Measurements from ENCODE around the gene DSCAM. TPM values are rescaled to one million over a fixed set of nuclear protein-coding genes. Genes with fewer than 3 reads are reported as not detected.

DSCAM gene
- total and polyA plus RNA-seq, 4 experiments from 2014 or later, result not detected

DNA sequence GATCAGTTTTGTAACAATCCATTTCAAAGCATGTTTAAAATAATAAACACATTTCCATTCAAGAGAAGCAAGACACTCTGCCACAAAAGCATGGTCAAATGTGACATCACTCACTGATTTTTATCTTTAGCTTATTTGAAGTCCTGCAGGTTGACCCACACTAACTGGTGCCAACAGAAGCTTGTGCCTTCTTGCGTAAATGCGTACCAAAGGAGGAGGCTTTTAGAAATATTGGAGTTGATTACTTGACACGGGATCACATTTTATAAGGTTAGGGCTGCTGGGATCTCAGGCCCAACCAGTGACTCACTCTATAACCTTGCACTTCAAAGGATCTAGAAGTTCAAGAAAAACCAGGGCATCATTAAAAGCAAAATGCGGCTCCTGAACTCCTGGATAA is 776.1 kb downstream of the DSCAM start:
- Histone ChIP-seq H3K4me1 (ENCODE audit: insufficient read depth, low read length) (no peaks in the 10 kb centered on the region), H3K36me3 (ENCODE audit: insufficient read depth, low read length) (no peaks in the 10 kb centered on the region), H3K9me3 (ENCODE audit: control insufficient read depth in 1 of 2, low read length in 2 of 2) (no peaks in the 10 kb centered on the region), H3K27ac (ENCODE audit: low read depth, low read length) (no peak overlapping the region), H3K27me3 (ENCODE audit: insufficient read depth, low read length) (no peaks in the 10 kb centered on the region), H3K4me3 (ENCODE audit: low read length in 2 of 2) (no peak overlapping the region)
- Mint-ChIP-seq H3K27me3 (no peaks in the 10 kb centered on the region), H3K36me3 (no peaks in the 10 kb centered on the region), H3K27ac (no peak overlapping the region), H3K4me3 (no peak overlapping the region), H3K4me1 (no peaks in the 10 kb centered on the region), H3K9me3 (peaks cover 0 to 7% (median 3%) of the 10 kb centered on the region in 8 donors)
- ChIA-PET POLR2A (ENCODE audit: partially characterized antibody) (no interaction called here), CTCF (ENCODE audit: partially characterized antibody) (no interaction called here)
- intact Hi-C loops (cut with micrococcal nuclease), result no loop called here
- no peak for DNase-seq

DNA sequence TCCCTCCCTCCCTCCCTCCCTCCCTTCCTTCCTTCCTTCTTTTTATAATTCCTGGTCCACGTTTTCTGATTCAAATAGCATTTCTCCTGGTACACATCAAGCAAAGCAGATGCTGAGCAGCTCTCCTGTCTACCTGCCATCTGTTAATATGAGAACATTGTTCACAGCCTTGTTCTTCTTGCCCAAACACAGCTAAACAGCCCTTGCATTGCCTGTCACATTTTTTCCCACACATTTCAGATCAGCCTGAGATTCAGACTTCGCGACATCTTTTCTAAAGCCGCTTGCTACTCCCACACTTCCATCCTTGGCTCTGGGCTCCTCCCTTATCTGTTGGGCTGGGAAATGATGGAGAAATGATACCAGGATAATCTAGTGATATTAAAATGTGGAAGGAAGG is 779.2 kb downstream of the DSCAM start:
- H3K27ac Mint-ChIP-seq, result no peak overlapping the region
- intact Hi-C loops (cut with micrococcal nuclease), result no loop called here
- H3K4me1 Mint-ChIP-seq, result no peaks in the 10 kb centered on the region
- CTCF ChIA-PET (ENCODE audit: partially characterized antibody), result no interaction called here
- H3K4me3 Mint-ChIP-seq, result no peak overlapping the region
- no peak overlapping the region for H3K27ac ChIP-seq (ENCODE audit: low read depth, low read length)
- H3K36me3 ChIP-seq (ENCODE audit: insufficient read depth, low read length), result no peaks in the 10 kb centered on the region
- no peaks in the 10 kb centered on the region for H3K9me3 ChIP-seq (ENCODE audit: control insufficient read depth in 1 of 2, low read length in 2 of 2)
- H3K4me3 ChIP-seq (ENCODE audit: low read length in 2 of 2), result no peak overlapping the region
- no peak for DNase-seq
- H3K4me1 ChIP-seq (ENCODE audit: insufficient read depth, low read length), result no peaks in the 10 kb centered on the region
- H3K36me3 Mint-ChIP-seq, result no peaks in the 10 kb centered on the region
- no peaks in the 10 kb centered on the region for H3K27me3 Mint-ChIP-seq
- no peaks in the 10 kb centered on the region for H3K27me3 ChIP-seq (ENCODE audit: insufficient read depth, low read length)
- H3K9me3 Mint-ChIP-seq, result peaks cover 0 to 7% (median 3%) of the 10 kb centered on the region in 8 donors
- POLR2A ChIA-PET (ENCODE audit: partially characterized antibody), result no interaction called here

GRCh38 chr21:40066221-40066620 is 780.7 kb downstream of the DSCAM start:
- CTCF ChIA-PET (ENCODE audit: partially characterized antibody), result no interaction called here

DNA sequence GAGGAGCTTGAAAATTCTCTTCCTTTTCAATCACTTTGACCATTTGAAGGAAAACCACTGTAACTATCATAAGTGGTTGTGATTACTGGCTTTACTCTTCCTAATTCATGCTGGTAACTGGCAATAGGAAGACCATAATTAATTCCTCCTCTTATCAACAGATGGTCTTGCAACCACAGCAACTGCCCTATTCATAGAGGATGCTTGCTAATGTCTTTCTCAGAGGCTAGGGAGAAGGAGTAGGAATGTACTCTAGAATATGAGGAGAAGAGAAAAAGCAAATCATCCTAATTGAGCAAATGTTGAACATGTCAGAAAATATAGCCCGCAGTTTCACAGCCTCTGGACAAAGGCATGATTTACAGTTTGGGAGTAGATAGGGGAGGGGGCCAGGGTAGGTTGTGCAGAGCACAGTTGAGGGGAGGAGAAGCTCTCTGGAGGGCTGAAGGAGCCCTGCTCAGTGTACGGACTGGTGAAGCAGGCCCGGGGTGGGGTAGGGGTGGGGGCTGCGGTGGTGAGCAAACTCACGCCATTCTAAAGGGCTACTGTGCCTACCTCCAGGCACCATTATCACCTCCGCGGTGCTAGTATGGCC is 786.8 kb downstream of the DSCAM start:
- no peaks in the 10 kb centered on the region for H3K4me1 ChIP-seq (ENCODE audit: insufficient read depth, low read length)
- no peaks in the 10 kb centered on the region for H3K27me3 ChIP-seq (ENCODE audit: insufficient read depth, low read length)
- Mint-ChIP-seq H3K4me3 (no peak overlapping the region), H3K27ac (no peak overlapping the region), H3K27me3 (no peaks in the 10 kb centered on the region), H3K4me1 (no peaks in the 10 kb centered on the region), H3K9me3 (peaks cover 0 to 6% (median 2%) of the 10 kb centered on the region in 8 donors), H3K36me3 (no peaks in the 10 kb centered on the region)
- H3K9me3 ChIP-seq (ENCODE audit: control insufficient read depth in 1 of 2, low read length in 2 of 2), result no peaks in the 10 kb centered on the region
- no peak overlapping the region for H3K4me3 ChIP-seq (ENCODE audit: low read length in 2 of 2)
- H3K27ac ChIP-seq (ENCODE audit: low read depth, low read length), result no peak overlapping the region
- intact Hi-C loops (cut with micrococcal nuclease), result no loop called here
- ChIA-PET CTCF (ENCODE audit: partially characterized antibody) (interaction anchor here (0.9 kb wide), 1 partner anchor 9 kb away, joined by 3 read pairs; no protein-coding TSS in a partner anchor), POLR2A (ENCODE audit: partially characterized antibody) (no interaction called here)
- no peak for DNase-seq
- H3K36me3 ChIP-seq (ENCODE audit: insufficient read depth, low read length), result no peaks in the 10 kb centered on the region

More at GRCh38 chr21:40066221-40066620, 780.7 kb downstream of the DSCAM start:
- no peaks in the 10 kb centered on the region for H3K36me3 Mint-ChIP-seq
- no peaks in the 10 kb centered on the region for H3K4me1 ChIP-seq (ENCODE audit: insufficient read depth, low read length)
- DNase-seq, result no peak
- H3K36me3 ChIP-seq (ENCODE audit: insufficient read depth, low read length), result no peaks in the 10 kb centered on the region
- no peak overlapping the region for H3K27ac ChIP-seq (ENCODE audit: low read depth, low read length)
- H3K27me3 Mint-ChIP-seq, result no peaks in the 10 kb centered on the region
- intact Hi-C loops (cut with micrococcal nuclease), result no loop called here
- H3K4me3 ChIP-seq (ENCODE audit: low read length in 2 of 2), result no peak overlapping the region
- H3K9me3 Mint-ChIP-seq, result peaks cover 0 to 6% (median 2%) of the 10 kb centered on the region in 8 donors
- H3K9me3 ChIP-seq (ENCODE audit: control insufficient read depth in 1 of 2, low read length in 2 of 2), result no peaks in the 10 kb centered on the region
- no peak overlapping the region for H3K27ac Mint-ChIP-seq
- no peaks in the 10 kb centered on the region for H3K4me1 Mint-ChIP-seq
- H3K27me3 ChIP-seq (ENCODE audit: insufficient read depth, low read length), result no peaks in the 10 kb centered on the region
- POLR2A ChIA-PET (ENCODE audit: partially characterized antibody), result no interaction called here
- no peak overlapping the region for H3K4me3 Mint-ChIP-seq

DNA sequence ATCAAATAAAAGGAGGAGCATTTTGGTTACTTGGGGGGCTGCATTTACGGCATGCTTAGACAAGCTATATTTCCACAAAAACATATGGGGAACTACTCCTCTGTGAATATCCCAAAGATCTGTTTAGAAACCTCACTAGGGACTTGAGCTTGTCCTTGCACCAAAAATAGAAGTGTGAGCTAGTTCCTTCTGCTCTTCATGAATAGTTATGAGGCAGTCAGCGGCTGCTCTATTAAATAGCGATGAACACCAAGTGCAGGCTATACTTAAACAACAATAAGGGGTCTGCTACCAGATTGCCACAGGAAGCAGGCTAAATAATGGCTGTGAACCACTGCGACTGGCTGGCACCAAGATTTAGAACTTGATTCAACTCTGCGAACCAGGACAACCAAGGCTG is 789.6 kb downstream of the DSCAM start:
- Mint-ChIP-seq H3K4me3 (no peak overlapping the region), H3K9me3 (peaks cover 0 to 5% (median 3%) of the 10 kb centered on the region in 8 donors), H3K36me3 (no peaks in the 10 kb centered on the region), H3K4me1 (no peaks in the 10 kb centered on the region), H3K27ac (no peak overlapping the region), H3K27me3 (no peaks in the 10 kb centered on the region)
- no peak overlapping the region for H3K27ac ChIP-seq (ENCODE audit: low read depth, low read length)
- H3K27me3 ChIP-seq (ENCODE audit: insufficient read depth, low read length), result no peaks in the 10 kb centered on the region
- CTCF ChIA-PET (ENCODE audit: partially characterized antibody), result no interaction called here
- no peaks in the 10 kb centered on the region for H3K4me1 ChIP-seq (ENCODE audit: insufficient read depth, low read length)
- no peak overlapping the region for H3K4me3 ChIP-seq (ENCODE audit: low read length in 2 of 2)
- no peak for DNase-seq
- no peaks in the 10 kb centered on the region for H3K36me3 ChIP-seq (ENCODE audit: insufficient read depth, low read length)
- no peaks in the 10 kb centered on the region for H3K9me3 ChIP-seq (ENCODE audit: control insufficient read depth in 1 of 2, low read length in 2 of 2)
- POLR2A ChIA-PET (ENCODE audit: partially characterized antibody), result no interaction called here
- intact Hi-C loops (cut with micrococcal nuclease), result no loop called here

- H3K9me3 Mint-ChIP-seq, result peaks cover 0 to 5% (median 3%) of the 10 kb centered on the region in 8 donors
- no peak overlapping the region for H3K27ac ChIP-seq (ENCODE audit: low read depth, low read length)
- H3K4me1 Mint-ChIP-seq, result no peaks in the 10 kb centered on the region
- ChIA-PET CTCF (ENCODE audit: partially characterized antibody) (no interaction called here), POLR2A (ENCODE audit: partially characterized antibody) (no interaction called here)
- H3K36me3 ChIP-seq (ENCODE audit: insufficient read depth, low read length), result no peaks in the 10 kb centered on the region
- no peaks in the 10 kb centered on the region for H3K9me3 ChIP-seq (ENCODE audit: control insufficient read depth in 1 of 2, low read length in 2 of 2)
- H3K27me3 Mint-ChIP-seq, result no peaks in the 10 kb centered on the region
- H3K4me3 ChIP-seq (ENCODE audit: low read length in 2 of 2), result no peak overlapping the region
- H3K36me3 Mint-ChIP-seq, result no peaks in the 10 kb centered on the region
- no peak overlapping the region for H3K27ac Mint-ChIP-seq
- DNase-seq, result no peak
- H3K4me3 Mint-ChIP-seq, result no peak overlapping the region
- H3K27me3 ChIP-seq (ENCODE audit: insufficient read depth, low read length), result no peaks in the 10 kb centered on the region
- intact Hi-C loops (cut with micrococcal nuclease), result no loop called here
- no peaks in the 10 kb centered on the region for H3K4me1 ChIP-seq (ENCODE audit: insufficient read depth, low read length)
Measured at GRCh38 chr21:40056031-40056430, 790.9 kb downstream of the DSCAM start.

DNA sequence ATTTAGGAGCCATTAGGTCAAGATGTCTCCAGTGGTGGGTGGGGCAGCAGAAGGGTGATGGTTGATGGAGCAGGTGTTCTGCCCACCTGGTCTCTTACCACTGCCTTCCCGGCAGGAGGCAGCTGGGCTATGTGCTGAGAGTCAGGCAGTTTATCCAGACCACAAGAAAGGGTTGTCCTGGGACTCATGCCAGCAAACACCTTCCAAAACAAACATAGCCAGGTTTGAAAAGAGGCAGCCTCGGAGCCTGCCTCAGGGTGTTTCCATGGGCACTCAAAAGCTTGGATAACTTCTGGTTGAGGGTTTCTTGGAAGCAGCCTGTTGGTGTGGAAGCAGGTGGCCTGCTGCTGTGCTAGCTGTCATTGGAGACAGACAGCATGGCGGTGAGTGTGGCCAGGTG is 792.6 kb downstream of the DSCAM start:
- H3K4me3 Mint-ChIP-seq, result no peak overlapping the region
- Histone ChIP-seq H3K27me3 (ENCODE audit: insufficient read depth, low read length) (no peaks in the 10 kb centered on the region), H3K27ac (ENCODE audit: low read depth, low read length) (no peak overlapping the region), H3K9me3 (ENCODE audit: control insufficient read depth in 1 of 2, low read length in 2 of 2) (no peaks in the 10 kb centered on the region), H3K4me1 (ENCODE audit: insufficient read depth, low read length) (no peaks in the 10 kb centered on the region), H3K4me3 (ENCODE audit: low read length in 2 of 2) (no peak overlapping the region), H3K36me3 (ENCODE audit: insufficient read depth, low read length) (no peaks in the 10 kb centered on the region)
- H3K9me3 Mint-ChIP-seq, result peaks cover 0 to 6% (median 1%) of the 10 kb centered on the region in 8 donors
- ChIA-PET POLR2A (ENCODE audit: partially characterized antibody) (no interaction called here), CTCF (ENCODE audit: partially characterized antibody) (no interaction called here)
- intact Hi-C loops (cut with micrococcal nuclease), result no loop called here
- H3K4me1 Mint-ChIP-seq, result no peaks in the 10 kb centered on the region
- H3K27me3 Mint-ChIP-seq, result no peaks in the 10 kb centered on the region
- no peaks in the 10 kb centered on the region for H3K36me3 Mint-ChIP-seq
- no peak for DNase-seq
- no peak overlapping the region for H3K27ac Mint-ChIP-seq

DNA sequence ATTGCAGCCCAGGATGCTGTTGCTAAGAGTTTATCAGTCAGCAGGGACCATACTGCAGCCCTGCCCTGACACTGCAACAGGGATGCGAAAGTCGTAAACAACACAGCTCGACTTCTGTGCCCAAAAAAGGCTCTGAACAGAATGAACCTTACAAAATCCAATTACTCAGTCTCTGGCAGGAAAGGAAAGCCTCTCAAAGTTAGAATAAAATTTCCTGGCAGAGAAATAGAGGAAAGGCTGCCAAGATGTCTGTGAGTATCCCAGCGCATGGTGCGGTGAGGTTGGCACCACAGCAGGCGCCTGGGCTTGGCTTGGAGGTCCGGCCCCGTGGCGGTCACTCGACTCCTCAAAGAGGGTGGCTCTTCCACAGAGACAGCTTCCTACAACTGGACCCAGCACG is 794.0 kb downstream of the DSCAM start:
- ChIA-PET CTCF (ENCODE audit: partially characterized antibody) (interaction anchor here (0.5 kb wide), 1 partner anchor 166 kb away, joined by 3 read pairs; no protein-coding TSS in a partner anchor), POLR2A (ENCODE audit: partially characterized antibody) (no interaction called here)
- Mint-ChIP-seq H3K4me1 (no peaks in the 10 kb centered on the region), H3K36me3 (no peaks in the 10 kb centered on the region), H3K27ac (no peak overlapping the region), H3K27me3 (no peaks in the 10 kb centered on the region), H3K9me3 (peaks cover 0 to 6% (median 0%) of the 10 kb centered on the region in 8 donors), H3K4me3 (no peak overlapping the region)
- Histone ChIP-seq H3K27ac (ENCODE audit: low read depth, low read length) (no peak overlapping the region), H3K36me3 (ENCODE audit: insufficient read depth, low read length) (no peaks in the 10 kb centered on the region), H3K27me3 (ENCODE audit: insufficient read depth, low read length) (no peaks in the 10 kb centered on the region), H3K4me3 (ENCODE audit: low read length in 2 of 2) (no peak overlapping the region), H3K4me1 (ENCODE audit: insufficient read depth, low read length) (no peaks in the 10 kb centered on the region), H3K9me3 (ENCODE audit: control insufficient read depth in 1 of 2, low read length in 2 of 2) (no peaks in the 10 kb centered on the region)
- intact Hi-C loops (cut with micrococcal nuclease), result no loop called here
- DNase-seq, result no peak
